OCI-LY3 (cell line): Measurements from ENCODE around the gene SLC25A21.

Experiments used
- H2AFZ ChIP-seq: fragments of 200-600, 300-600 bp; shearing (Covaris generic); 2 replicates; pipeline ENCODE4 v1.6.0; 2014; ENCODE audit warnings: antibody characterized with exemption, low read depth, low read length
- H3K27ac ChIP-seq: fragments of 200-600, 300-600 bp; sonication (generic); 2 replicates; pipeline ENCODE4 v1.5.1; 2014; ENCODE audit warnings: mild to moderate bottlenecking, low read length, moderate library complexity, mixed read lengths
- H3K27me3 ChIP-seq: fragments of 200-600, 300-600 bp; sonication (generic); 2 replicates; pipeline ENCODE4 v1.6.1; 2014; ENCODE audit warnings: low read depth, low read length, mixed read lengths
- H3K36me3 ChIP-seq: fragments of 200-600, 300-600 bp; sonication (generic); replicated peaks from 2 replicates; pipeline ENCODE3; 2014; ENCODE audit warnings: low read depth, low read length, mixed read lengths
- H3K4me1 ChIP-seq: fragments of 300-600, 200-600 bp; sonication (generic); 2 replicates; pipeline ENCODE4 v1.6.1; 2014; ENCODE audit warnings: low read length, mixed read lengths
- H3K4me2 ChIP-seq: fragments of 200-600, 300-600 bp; sonication (generic); 2 replicates; pipeline ENCODE4 v1.6.1; 2014; ENCODE audit warnings: low read length, mixed read lengths
- H3K4me3 ChIP-seq: fragments of 300-600, 200-600 bp; sonication (generic); 2 replicates; pipeline ENCODE4 v1.5.1; 2014; ENCODE audit warnings: antibody characterized with exemption, mild to moderate bottlenecking, low read length, moderate library complexity
- H3K79me2 ChIP-seq: fragments of 300-600, 200-600 bp; shearing (Covaris generic); 2 replicates; pipeline ENCODE4 v1.6.1; 2014; ENCODE audit warnings: mild to moderate bottlenecking, low read length, mixed read lengths
- H3K9ac ChIP-seq: fragments of 300-600, 200-600 bp; shearing (Covaris generic); 2 replicates; pipeline ENCODE4 v1.6.0; 2014; ENCODE audit warnings: mild to moderate bottlenecking, low read length, moderate library complexity
- H3K9me3 ChIP-seq: fragments of 200-600, 300-600 bp; shearing (Covaris generic); 2 replicates; pipeline ENCODE4 v1.6.1; 2014; ENCODE audit warnings: low read length, mixed read lengths; ENCODE audit not compliant: insufficient read depth
- H4K20me1 ChIP-seq: fragments of 200-600, 300-600 bp; sonication (generic); 2 replicates; pipeline ENCODE4 v1.6.1; 2016; ENCODE audit warnings: low read length, mixed read lengths; ENCODE audit not compliant: insufficient read depth
- CTCF ChIP-seq: fragments of 200-600, 300-600 bp; sonication (generic); IDR thresholded peaks from 2 replicates; pipeline ENCODE4 v1.5.1; 2014; ENCODE audit warnings: antibody characterized with exemption, low read length, low read depth
- EZH2phosphoT487 ChIP-seq: fragments of 200-600 bp; shearing (Covaris generic); IDR thresholded peaks from 2 replicates; pipeline ENCODE4 v1.6.1; 2018; ENCODE audit warnings: antibody characterized with exemption, mixed run types, low read depth

Gene SLC25A21

DNA sequence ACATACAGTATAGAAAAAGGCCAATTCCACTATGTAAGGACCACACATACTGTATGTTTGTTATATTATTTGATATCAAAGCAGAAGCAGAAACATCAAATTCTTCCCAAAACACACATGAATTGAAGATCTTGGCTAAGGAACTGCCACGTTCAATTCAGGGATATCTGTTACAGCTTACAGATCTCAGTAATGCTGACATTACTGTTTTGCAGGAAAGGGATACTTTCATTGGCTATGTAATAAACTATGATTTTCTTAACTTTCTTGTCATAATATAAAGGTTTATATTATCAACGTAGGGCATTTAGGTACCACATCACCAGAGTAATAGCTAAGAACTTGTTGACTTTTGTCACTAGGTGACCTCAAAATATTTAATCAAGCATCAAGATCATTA, 362.2 kb downstream of the SLC25A21 start:
- H3K27me3 ChIP-seq, result no peaks in the 10 kb centered on the region
- H3K4me1 ChIP-seq, result peaks cover 14% of the 10 kb centered on the region
- no peak overlapping the region for H3K4me2 ChIP-seq
- no peaks in the 10 kb centered on the region for H3K36me3 ChIP-seq
- H3K27ac ChIP-seq, result no peak overlapping the region
- no peak overlapping the region for H3K9ac ChIP-seq
- H3K4me3 ChIP-seq, result no peak overlapping the region
- H2AFZ ChIP-seq, result no peak overlapping the region
- H3K9me3 ChIP-seq, result no peaks in the 10 kb centered on the region
- TF ChIP-seq EZH2phosphoT487 (no peak), CTCF (no peak)
- no peaks in the 10 kb centered on the region for H4K20me1 ChIP-seq
- H3K79me2 ChIP-seq, result no peaks in the 10 kb centered on the region

DNA sequence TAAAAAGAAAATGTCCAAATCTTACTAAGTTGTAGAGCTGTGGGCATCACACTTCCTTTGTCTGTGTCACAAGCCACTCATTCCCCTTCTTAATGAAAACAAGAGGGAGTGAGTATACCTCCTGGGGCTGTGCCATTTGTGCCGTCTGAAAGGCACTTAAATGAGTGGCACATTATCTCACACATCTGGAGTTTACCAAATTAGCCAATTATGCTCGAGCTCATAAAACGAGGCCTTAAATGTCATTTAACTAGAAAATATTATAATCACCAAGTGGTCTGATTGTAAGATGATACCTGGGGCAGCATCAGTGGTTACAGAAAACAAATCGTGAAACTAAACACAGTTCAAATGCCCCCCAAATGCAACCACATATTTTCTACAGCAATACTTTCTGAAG, 364.7 kb downstream of the SLC25A21 start:
- Histone ChIP-seq H4K20me1 (no peaks in the 10 kb centered on the region), H3K79me2 (no peaks in the 10 kb centered on the region), H3K9me3 (no peaks in the 10 kb centered on the region), H3K4me1 (no peaks in the 10 kb centered on the region), H2AFZ (no peak overlapping the region), H3K4me3 (no peak overlapping the region), H3K9ac (no peak overlapping the region), H3K27ac (no peak overlapping the region), H3K27me3 (no peaks in the 10 kb centered on the region), H3K4me2 (no peak overlapping the region), H3K36me3 (no peaks in the 10 kb centered on the region)
- TF ChIP-seq CTCF, result no peak
- no peak for TF ChIP-seq EZH2phosphoT487

DNA sequence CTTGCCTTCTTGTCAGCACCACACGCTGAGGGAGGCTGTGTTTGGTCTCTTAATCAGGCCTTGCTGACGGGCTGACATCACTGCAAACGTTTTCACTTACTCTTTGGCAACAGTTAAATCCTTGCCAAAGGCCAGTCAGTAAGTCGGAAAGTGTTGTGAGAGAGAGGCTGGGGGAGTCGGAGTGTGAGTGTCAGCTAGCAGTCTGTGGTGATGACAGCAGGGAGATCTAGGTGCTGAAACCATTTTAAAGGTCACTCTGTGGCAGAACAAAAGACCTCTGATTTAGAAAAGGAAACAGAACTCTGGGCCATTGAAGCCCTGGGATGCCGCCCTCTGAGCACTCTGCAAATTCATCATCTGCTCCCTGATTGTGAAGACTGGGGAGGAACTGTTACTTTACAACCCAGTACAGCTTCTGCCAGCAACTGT, 367.3 kb downstream of the SLC25A21 start:
- H3K79me2 ChIP-seq, result no peaks in the 10 kb centered on the region
- H3K4me1 ChIP-seq, result no peaks in the 10 kb centered on the region
- no peaks in the 10 kb centered on the region for H3K9me3 ChIP-seq
- no peaks in the 10 kb centered on the region for H3K27me3 ChIP-seq
- H3K36me3 ChIP-seq, result no peaks in the 10 kb centered on the region
- no peak overlapping the region for H3K9ac ChIP-seq
- H3K4me2 ChIP-seq, result no peak overlapping the region
- H2AFZ ChIP-seq, result no peak overlapping the region
- H3K4me3 ChIP-seq, result no peak overlapping the region
- TF ChIP-seq CTCF (no peak), EZH2phosphoT487 (no peak)
- no peaks in the 10 kb centered on the region for H4K20me1 ChIP-seq
- H3K27ac ChIP-seq, result no peak overlapping the region

- TF ChIP-seq CTCF (no peak), EZH2phosphoT487 (no peak)
- H3K27me3 ChIP-seq, result no peaks in the 10 kb centered on the region
- H3K9me3 ChIP-seq, result no peaks in the 10 kb centered on the region
- H3K4me1 ChIP-seq, result peaks cover 66% of the 10 kb centered on the region
- no peak overlapping the region for H2AFZ ChIP-seq
- H3K36me3 ChIP-seq, result no peaks in the 10 kb centered on the region
- peak overlapping the region; percentile 61 for H3K4me2 ChIP-seq
- peak overlapping the region; percentile 29 for H3K4me3 ChIP-seq
- no peaks in the 10 kb centered on the region for H4K20me1 ChIP-seq
- no peaks in the 10 kb centered on the region for H3K79me2 ChIP-seq
- H3K9ac ChIP-seq, result peak overlapping the region; percentile 32
- H3K27ac ChIP-seq, result peak overlapping the region; percentile 75
Measured at GRCh38 chr14:36797634-36798033, 374.8 kb downstream of the SLC25A21 start.
